GM20000 (cell line): ENCODE results near the gene SPRY2.
"Not testable (repeated sequence)": the region's sequence is repeated elsewhere in the genome, so short reads cannot be mapped to it uniquely, and the experiment has no call there.

ENCODE experiments used
- DNase-seq: peaks from one replicate; pipeline ENCODE4 v3.0.0; 2012; ENCODE audit warnings: low spot score
- TF ChIP-seq, protein P1 (sequence below): IDR thresholded peaks from 2 replicates; pipeline ENCODE4 v1.5.1; 2012; ENCODE audit warnings: mild to moderate bottlenecking, control low read depth; ENCODE audit errors: extremely low read depth, missing control alignments

SPRY2 gene

DNA sequence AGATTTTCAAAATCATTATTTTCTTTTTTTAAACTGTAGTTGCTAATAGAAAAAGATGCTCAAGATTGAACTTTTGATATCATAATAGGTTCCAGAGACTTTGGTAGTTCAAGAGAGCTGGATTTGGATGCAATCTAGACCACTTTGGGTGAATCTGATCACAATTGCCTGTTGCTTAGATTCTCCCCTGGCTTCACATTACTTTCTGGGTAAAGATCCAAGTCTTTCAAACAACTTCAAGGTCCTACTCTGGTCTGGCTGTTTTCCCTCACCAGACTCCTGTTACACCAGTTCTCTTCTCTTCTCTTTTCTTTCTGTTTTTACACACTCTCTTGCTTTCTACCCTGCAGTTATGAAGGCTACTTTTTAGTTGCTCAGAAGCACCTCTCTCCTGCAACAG, 7.4 kb upstream of the SPRY2 start:
- no peak for DNase-seq
- TF ChIP-seq, protein P1, sequence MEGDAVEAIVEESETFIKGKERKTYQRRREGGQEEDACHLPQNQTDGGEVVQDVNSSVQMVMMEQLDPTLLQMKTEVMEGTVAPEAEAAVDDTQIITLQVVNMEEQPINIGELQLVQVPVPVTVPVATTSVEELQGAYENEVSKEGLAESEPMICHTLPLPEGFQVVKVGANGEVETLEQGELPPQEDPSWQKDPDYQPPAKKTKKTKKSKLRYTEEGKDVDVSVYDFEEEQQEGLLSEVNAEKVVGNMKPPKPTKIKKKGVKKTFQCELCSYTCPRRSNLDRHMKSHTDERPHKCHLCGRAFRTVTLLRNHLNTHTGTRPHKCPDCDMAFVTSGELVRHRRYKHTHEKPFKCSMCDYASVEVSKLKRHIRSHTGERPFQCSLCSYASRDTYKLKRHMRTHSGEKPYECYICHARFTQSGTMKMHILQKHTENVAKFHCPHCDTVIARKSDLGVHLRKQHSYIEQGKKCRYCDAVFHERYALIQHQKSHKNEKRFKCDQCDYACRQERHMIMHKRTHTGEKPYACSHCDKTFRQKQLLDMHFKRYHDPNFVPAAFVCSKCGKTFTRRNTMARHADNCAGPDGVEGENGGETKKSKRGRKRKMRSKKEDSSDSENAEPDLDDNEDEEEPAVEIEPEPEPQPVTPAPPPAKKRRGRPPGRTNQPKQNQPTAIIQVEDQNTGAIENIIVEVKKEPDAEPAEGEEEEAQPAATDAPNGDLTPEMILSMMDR: no peak

DNA sequence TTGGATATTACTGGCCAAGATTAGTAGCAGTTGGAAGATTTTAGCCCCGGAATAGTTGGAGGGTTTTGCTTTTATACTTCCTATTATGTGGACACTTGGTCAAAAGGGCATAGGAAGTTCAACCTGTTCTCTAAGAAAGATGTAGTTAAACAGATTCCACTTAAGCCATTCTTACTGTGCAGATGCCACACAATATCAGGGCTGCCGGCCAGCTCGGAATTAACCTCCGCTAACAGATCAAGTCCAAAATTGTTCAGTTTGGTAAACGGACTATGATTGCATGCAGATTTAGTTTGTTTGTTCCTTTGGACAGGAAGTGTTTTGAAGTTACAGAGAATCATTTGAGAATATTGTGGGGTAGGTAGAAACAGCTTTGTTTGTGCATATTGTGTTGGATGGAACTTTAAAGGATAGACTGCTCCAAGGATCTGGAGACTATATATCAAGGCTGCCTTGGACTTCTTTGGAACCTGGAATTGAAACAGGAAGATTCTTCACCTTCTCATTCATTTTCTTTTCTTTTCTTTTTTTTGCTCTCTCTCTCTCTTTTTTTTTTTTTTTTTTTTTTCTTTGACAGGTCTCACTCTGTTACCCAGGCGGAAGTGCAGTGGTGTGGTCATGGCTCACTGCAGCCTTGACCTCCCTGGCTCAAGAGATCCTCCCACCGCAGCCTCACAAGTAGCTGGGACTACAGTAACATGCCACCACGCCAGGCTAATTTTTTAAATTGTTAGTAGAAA, 5.0 kb upstream of the SPRY2 start:
- TF ChIP-seq, protein P1: no peak
- no peak for DNase-seq

DNA sequence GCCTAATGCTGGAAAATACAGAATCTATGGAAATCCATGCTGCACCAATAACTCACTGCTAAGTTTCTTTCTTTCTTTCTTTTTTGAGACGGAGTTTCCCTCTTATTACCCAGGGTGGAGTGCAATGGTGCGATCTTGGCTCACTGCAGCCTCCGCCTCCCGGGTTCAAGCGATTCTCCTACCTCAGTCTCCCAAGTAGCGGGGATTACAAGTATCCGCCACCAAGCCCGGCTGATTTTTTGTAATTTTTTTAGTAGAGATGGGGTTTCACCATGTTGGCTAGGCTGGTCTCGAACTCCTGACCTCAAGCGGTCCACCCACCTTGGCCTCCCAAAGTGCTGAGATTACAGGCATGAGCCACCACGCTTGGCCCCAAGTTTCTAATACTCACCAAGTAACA, 3.1 kb upstream of the SPRY2 start:
- DNase-seq: not testable (repeated sequence)

DNA sequence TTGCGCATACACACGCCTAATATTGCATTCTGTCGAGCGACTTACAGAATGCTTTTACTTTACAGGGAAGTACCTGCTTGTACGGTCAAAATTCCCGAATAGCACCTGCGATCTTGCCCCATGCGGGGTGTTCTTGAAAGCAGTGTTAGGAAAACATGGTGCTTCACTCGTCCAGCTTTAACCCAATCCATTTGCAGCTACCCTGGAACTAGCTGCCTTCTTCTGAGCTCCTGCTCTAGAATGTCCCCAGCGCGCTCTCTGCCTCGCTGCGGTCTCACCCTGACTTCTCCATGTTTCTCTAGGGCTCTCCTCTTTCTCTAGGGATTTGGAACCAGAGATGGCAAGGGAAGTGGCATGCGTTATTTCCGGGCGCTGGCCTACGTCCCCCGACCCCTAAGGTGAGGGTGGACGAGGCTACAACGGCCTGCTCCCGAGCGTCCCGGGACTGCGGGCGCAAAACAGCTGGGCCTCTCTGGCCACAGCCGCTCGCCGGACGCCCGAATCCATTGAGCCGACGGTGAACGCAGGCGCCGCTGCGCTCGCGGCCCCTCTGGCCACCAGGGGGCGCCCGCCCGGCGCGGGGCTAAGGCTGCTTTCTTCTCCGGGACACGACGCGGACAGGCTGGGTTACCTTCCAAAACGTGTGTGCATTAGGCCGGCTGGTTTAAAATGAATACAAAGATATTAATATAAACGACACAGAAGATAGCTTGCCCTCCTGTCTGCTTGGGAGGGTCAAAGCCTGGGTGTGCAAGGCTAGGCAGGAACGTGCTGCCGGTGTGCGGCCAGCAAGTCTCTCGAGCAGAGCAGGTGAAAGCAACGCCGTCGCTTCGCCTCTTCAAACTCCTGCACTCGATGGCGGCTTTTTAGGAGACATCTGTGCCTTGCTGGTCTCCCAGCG, 1.8 kb upstream of the SPRY2 start:
- TF ChIP-seq, protein P1: peak; percentile 85
- peak; percentile 83 for DNase-seq

DNA sequence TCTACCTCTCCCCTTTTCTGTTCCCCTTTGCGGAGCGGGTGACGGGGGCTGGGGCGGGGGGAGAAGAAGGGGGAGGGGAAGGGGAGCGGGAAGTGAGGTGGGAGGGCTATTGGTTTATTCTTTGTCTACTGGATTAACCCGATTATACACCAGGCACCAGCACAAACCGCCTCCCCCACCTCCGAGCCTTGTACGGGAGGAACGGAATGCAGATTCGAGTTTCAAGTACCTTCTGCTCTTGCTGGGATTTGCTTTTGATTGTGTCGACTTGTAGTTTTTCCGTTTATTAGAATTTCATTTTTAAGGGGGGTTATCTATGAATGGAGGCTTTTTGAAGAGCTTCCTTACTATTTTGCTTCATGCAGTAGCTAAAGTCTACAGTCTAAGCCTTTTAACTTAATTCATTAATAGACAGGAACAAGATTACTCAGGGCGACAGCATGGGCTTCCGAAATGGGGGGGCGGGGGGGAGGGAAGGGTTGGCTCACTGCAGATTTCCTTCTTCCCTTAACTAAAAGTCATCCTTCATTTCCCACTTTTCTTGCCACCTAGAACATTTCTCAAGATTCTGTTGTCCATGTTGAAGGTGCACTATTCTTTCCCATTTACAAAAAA, 937 bp upstream of the SPRY2 start:
- peak; percentile 38 for DNase-seq
- TF ChIP-seq, protein P1: no peak

DNA sequence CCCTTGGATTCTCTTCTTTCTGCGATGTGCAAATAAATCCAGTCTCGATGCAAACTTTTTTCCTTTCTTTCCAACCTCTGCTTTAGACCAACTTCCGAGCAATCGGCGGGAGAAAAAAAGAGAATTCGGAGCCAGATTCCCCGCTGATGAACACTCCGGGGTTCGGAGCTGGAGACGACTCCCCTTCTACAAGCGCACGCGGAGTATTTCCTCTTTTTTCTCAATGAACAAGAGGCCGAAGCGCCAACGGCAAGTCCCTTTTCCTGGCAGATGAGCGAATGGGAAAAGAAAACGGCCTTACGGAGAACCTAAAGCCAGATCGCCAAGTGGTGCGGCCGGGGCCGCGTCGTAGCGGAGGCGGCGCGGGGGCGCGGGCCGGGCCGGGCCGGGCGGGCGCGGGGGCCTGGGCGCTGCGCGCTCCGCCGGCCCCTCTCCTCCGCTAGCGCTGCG, 250 bp downstream of the SPRY2 start:
- TF ChIP-seq, protein P1: no peak

DNA sequence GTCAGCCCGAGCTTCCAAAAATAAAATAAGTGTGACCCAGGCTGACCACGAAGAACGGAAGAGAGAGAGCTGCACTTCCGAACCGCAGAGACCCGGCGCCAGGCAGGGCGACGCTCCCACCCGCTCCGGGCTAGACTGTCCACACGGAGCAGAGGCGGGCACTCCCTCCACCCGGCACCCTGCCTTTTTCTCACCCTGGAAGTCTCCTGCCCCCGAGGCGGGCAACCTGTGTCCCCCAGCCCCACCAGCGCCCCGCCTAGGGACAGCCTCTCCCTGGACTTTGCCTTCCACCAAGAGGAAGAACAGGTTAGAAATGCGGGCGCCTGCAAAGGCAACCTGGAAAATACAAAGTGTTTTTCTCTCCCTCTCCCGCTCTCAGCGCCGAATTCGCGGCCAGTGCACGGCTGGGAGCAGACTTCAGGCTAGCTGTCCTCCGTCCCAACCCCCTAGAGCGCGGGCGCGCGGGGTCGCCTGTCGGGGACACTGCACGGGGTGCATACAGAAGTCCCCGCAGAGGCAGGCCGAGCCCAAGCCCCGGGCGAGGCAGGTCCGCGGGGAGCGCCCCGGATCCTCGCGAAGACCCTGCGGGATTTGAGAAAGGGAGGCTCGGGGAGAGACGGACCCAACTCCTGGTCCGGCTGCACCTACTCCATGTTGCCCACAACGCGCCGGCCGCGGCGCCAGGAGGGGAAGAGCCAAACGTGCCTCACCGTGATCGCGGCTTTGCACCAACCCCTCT, 845 bp downstream of the SPRY2 start:
- TF ChIP-seq, protein P1: no peak
- peak; percentile 53 for DNase-seq

More for the DNA sequence above, 250 bp downstream of the SPRY2 start:
- peak; percentile 40 for DNase-seq
